Suprapubic skin (tissue), 4 donors: Measurements from ENCODE around the gene MIA. TPM values are rescaled to one million over a fixed set of nuclear protein-coding genes. Genes with fewer than 3 reads are reported as not detected.
"Not testable (repeated sequence)": the region's sequence is repeated elsewhere in the genome, so short reads cannot be mapped to it uniquely, and the experiment has no call there.

Source experiments
- DNase-seq, 2 donors: peaks; one replicate each; pipeline ENCODE4 v3.0.0-alpha.2; 2019; ENCODE audit warnings: low spot score in 2 of 2
- H3K27ac ChIP-seq: fragments of 200-600 bp; sonication (generic); one replicate; pipeline ENCODE4 v1.5.1; 2019
- H3K27me3 ChIP-seq: fragments of 200-600 bp; sonication (generic); one replicate; pipeline ENCODE4 v1.5.1; 2019
- H3K36me3 ChIP-seq: fragments of 200-600 bp; sonication (generic); one replicate; pipeline ENCODE4 v1.5.1; 2019
- H3K4me1 ChIP-seq: fragments of 200-600 bp; sonication (generic); one replicate; pipeline ENCODE4 v1.5.1; 2019
- H3K4me3 ChIP-seq: fragments of 200-600 bp; sonication (generic); one replicate; pipeline ENCODE4 v1.5.1; 2019; ENCODE audit warnings: mild to moderate bottlenecking
- H3K9me3 ChIP-seq: fragments of 200-600 bp; sonication (generic); one replicate; pipeline ENCODE4 v1.5.1; 2019
- CTCF ChIP-seq, 2 donors: fragments of 200-600 bp in 1 of 2; fragments of 450-650 bp in 1 of 2; sonication (generic) in 1 of 2; IDR thresholded peaks; one replicate each; pipeline ENCODE4 v1.5.1; 2016 to 2019; ENCODE audit warnings: antibody characterized with exemption in 2 of 2, mild to moderate bottlenecking in 1 of 2, moderate library complexity in 1 of 2
- EP300 ChIP-seq: sonication (generic); formaldehyde crosslinking; IDR thresholded peaks from one replicate; pipeline ENCODE4 v1.6.1; 2017; ENCODE audit warnings: antibody characterized with exemption
- POLR2A ChIP-seq, 2 donors: fragments of 450-650 bp; IDR thresholded peaks; one replicate each; pipeline ENCODE4 v1.6.1; 2017; ENCODE audit warnings: antibody characterized with exemption in 2 of 2, mild to moderate bottlenecking in 2 of 2, moderate library complexity in 2 of 2
- POLR2AphosphoS5 ChIP-seq, 3 donors: sonication (generic); formaldehyde crosslinking; IDR thresholded peaks; one replicate each; pipeline ENCODE4 v1.6.1; 2017; ENCODE audit warnings: antibody characterized with exemption in 3 of 3
- WGBS: methylation state at CpG from one replicate; pipeline ENCODE4 v1.1.5; 2018; 5-methylcytosine and 5-hydroxymethylcytosine counted together
- total RNA-seq, 4 donors: library from RNA; depleted of rRNA; stranded (reverse); fragments of >200 nt; gene quantifications; one replicate each; pipeline ENCODE4 v1.1.0, GENCODE V29; 2016

MIA gene
- total RNA-seq, 4 donors from 2014 or later: 4.8 to 15.1 (median 9.9) TPM

GRCh38 chr19:40777937-40778705, 2.8 kb downstream of the MIA start, which contains the start of gene RAB4B:
TSS of gene RAB4B (plus strand) at chr19:40778247. CDS start at chr19:40778376, 129 bp downstream.
- Histone ChIP-seq H3K4me3 (peak within 1 kb of the TSS; percentile 62), H3K9me3 (no peaks in the 10 kb centered on the region), H3K36me3 (no peaks in the 10 kb centered on the region), H3K27ac (peak within 1 kb of the TSS; percentile 93), H3K27me3 (no peaks in the 10 kb centered on the region), H3K4me1 (peaks cover 18% of the 10 kb centered on the region)
- peak; percentile 100 for DNase-seq
- WGBS: under 1% methylated on average over 39 of the region's 56 CpGs
- no peak for TF ChIP-seq EP300
- peak in 1 of 2 donors; percentile 9 for TF ChIP-seq CTCF (IDR thresholded peaks at IDR 0.05)
- TF ChIP-seq POLR2A (IDR thresholded peaks at IDR 0.05): peak in 1 of 2 donors; percentile 78
- TF ChIP-seq POLR2AphosphoS5 (IDR thresholded peaks at IDR 0.05): peak in 2 of 3 donors; percentile 89 to 93

GRCh38 chr19:40778706-40779284, 3.5 kb downstream of the MIA start:
- 16% methylated on average over 7 of the region's 7 CpGs for WGBS
- peaks cover 18% of the 10 kb centered on the region for H3K4me1 ChIP-seq
- H3K4me3 ChIP-seq: peak overlapping the region; percentile 62
- H3K27ac ChIP-seq: peak overlapping the region; percentile 93
- TF ChIP-seq POLR2AphosphoS5 (IDR thresholded peaks at IDR 0.05) (no peak), EP300 (no peak), POLR2A (IDR thresholded peaks at IDR 0.05) (no peak), CTCF (IDR thresholded peaks at IDR 0.05) (no peak)
- H3K36me3 ChIP-seq: peaks cover 3% of the 10 kb centered on the region
- DNase-seq: no peak
- no peaks in the 10 kb centered on the region for H3K27me3 ChIP-seq
- H3K9me3 ChIP-seq: no peaks in the 10 kb centered on the region

GRCh38 chr19:40780582-40780981, 5.3 kb downstream of the MIA start:
- Histone ChIP-seq H3K36me3 (peaks cover 12% of the 10 kb centered on the region), H3K27me3 (no peaks in the 10 kb centered on the region), H3K9me3 (no peaks in the 10 kb centered on the region), H3K4me3 (no peak overlapping the region), H3K27ac (no peak overlapping the region), H3K4me1 (peaks cover 18% of the 10 kb centered on the region)
- TF ChIP-seq EP300 (no peak), CTCF (IDR thresholded peaks at IDR 0.05) (no peak), POLR2A (IDR thresholded peaks at IDR 0.05) (no peak), POLR2AphosphoS5 (IDR thresholded peaks at IDR 0.05) (no peak)
- no peak for DNase-seq
- 94% methylated on average over 5 of the region's 5 CpGs for WGBS

- no peak for DNase-seq
- H3K4me1 ChIP-seq: peaks cover 18% of the 10 kb centered on the region
- TF ChIP-seq POLR2A (IDR thresholded peaks at IDR 0.05) (no peak), EP300 (no peak), POLR2AphosphoS5 (IDR thresholded peaks at IDR 0.05) (no peak), CTCF (IDR thresholded peaks at IDR 0.05) (no peak)
- WGBS: 92% methylated on average over 7 of the region's 7 CpGs
- H3K4me3 ChIP-seq: no peak overlapping the region
- H3K27ac ChIP-seq: no peak overlapping the region
- no peaks in the 10 kb centered on the region for H3K27me3 ChIP-seq
- no peaks in the 10 kb centered on the region for H3K9me3 ChIP-seq
- H3K36me3 ChIP-seq: peaks cover 12% of the 10 kb centered on the region
Observed at GRCh38 chr19:40781140-40781539, 5.8 kb downstream of the MIA start.

- TF ChIP-seq EP300 (no peak), CTCF (IDR thresholded peaks at IDR 0.05) (no peak), POLR2AphosphoS5 (IDR thresholded peaks at IDR 0.05) (no peak), POLR2A (IDR thresholded peaks at IDR 0.05) (no peak)
- Histone ChIP-seq H3K27me3 (no peaks in the 10 kb centered on the region), H3K9me3 (no peaks in the 10 kb centered on the region), H3K27ac (no peak overlapping the region), H3K4me3 (no peak overlapping the region), H3K36me3 (peaks cover 27% of the 10 kb centered on the region), H3K4me1 (peaks cover 6% of the 10 kb centered on the region)
- no peak for DNase-seq
- 92% methylated on average over 7 of the region's 14 CpGs for WGBS
Observed at GRCh38 chr19:40783711-40784110, 8.4 kb downstream of the MIA start.

GRCh38 chr19:40784146-40784545, 8.8 kb downstream of the MIA start:
- not testable (repeated sequence) for H3K4me1 ChIP-seq, DNase-seq, H3K4me3 ChIP-seq, H3K9me3 ChIP-seq, H3K27me3 ChIP-seq, H3K27ac ChIP-seq
- H3K36me3 ChIP-seq: peaks cover 30% of the 10 kb centered on the region
- 92% methylated on average over 2 of the region's 2 CpGs for WGBS
